Endothelial cell of umbilical vein (primary cell): ENCODE measurements around the gene DMRTB1. TPM values are rescaled to one million over a fixed set of nuclear protein-coding genes. Genes with fewer than 3 reads are reported as not detected.

Source experiments
- BruUV-seq: library from RNA; stranded (reverse); fragments of 400-500 nt; replicated peaks from 2 replicates; lab custom pipeline; 2021; lab: Mats Ljungman, UMichigan
- CTCF ChIA-PET: fragments of 300-600, 350-600 bp; sonication (Branson Sonifier 250); formaldehyde crosslinking; loops from one replicate; lab custom pipeline; 2021; ENCODE audit warnings: antibody characterized with exemption, inconsistent platforms; lab: Charles Lee
- POLR2A ChIA-PET: fragments of 300-600, 350-600 bp; sonication (Branson Sonifier 250); formaldehyde crosslinking; loops from one replicate; lab custom pipeline; 2021; ENCODE audit warnings: antibody characterized with exemption, inconsistent platforms; lab: Charles Lee
- DNase-seq: peaks from one replicate; pipeline ENCODE4 v3.0.0-alpha.2; 2011; ENCODE audit warnings: low read depth, low spot score
- FAIRE-seq: peaks from 2 replicates; lab custom pipeline; 2011; peaks lifted over from hg19 to GRCh38; lab: Jason Lieb, UNC
- H2AFZ ChIP-seq: 2 replicates; pipeline ENCODE4 v1.6.0; 2012; ENCODE audit warnings: low read depth, low read length, control low read depth, inconsistent platforms
- H3K27ac ChIP-seq: 2 replicates; pipeline ENCODE4 v1.5.1; 2011; ENCODE audit warnings: low read depth, mild to moderate bottlenecking, control low read depth, low read length, moderate library complexity; ENCODE audit not compliant: insufficient read depth
- H3K27me3 ChIP-seq, 2 experiments: 2 replicates each; pipeline versions ENCODE4 v1.6.0 to v1.6.1; 2011; ENCODE audit warnings: low read length in 2 of 2, mixed read lengths in 1 of 2; ENCODE audit not compliant: control insufficient read depth in 2 of 2, insufficient read depth in 2 of 2
- H3K36me3 ChIP-seq, 2 experiments: 2 replicates in 1 of 2; 3 replicates in 1 of 2; pipeline ENCODE4 v1.5.1; 2011; ENCODE audit warnings: low read length in 2 of 2, mild to moderate bottlenecking in 1 of 2, moderate library complexity in 1 of 2; ENCODE audit not compliant: control insufficient read depth in 2 of 2, insufficient read depth in 2 of 2; ENCODE audit errors: extremely low read depth in 1 of 2
- H3K4me1 ChIP-seq: 3 replicates; pipeline ENCODE4 v1.5.1; 2011; ENCODE audit warnings: mild to moderate bottlenecking, low read length; ENCODE audit not compliant: control insufficient read depth, insufficient read depth; ENCODE audit errors: extremely low read depth
- H3K4me2 ChIP-seq: 2 replicates; pipeline ENCODE4 v1.6.1; 2011; ENCODE audit warnings: low read length, control low read depth, mixed read lengths; ENCODE audit not compliant: insufficient read depth
- H3K4me3 ChIP-seq, 3 experiments: fragments of 200-600 bp in 1 of 3; sonication (generic), shearing (Covaris generic) in 1 of 3; replicated peaks in 1 of 3; 2 replicates each; pipeline ENCODE4 v1.5.1; 2011 to 2016; ENCODE audit warnings: control low read depth in 3 of 3, low read length in 3 of 3, mild to moderate bottlenecking in 2 of 3, inconsistent platforms in 1 of 3, low read depth in 1 of 3, moderate library complexity in 1 of 3; ENCODE audit not compliant: insufficient read depth in 1 of 3
- H3K79me2 ChIP-seq: 2 replicates; pipeline ENCODE4 v1.6.0; 2012; ENCODE audit warnings: low read length, inconsistent platforms; ENCODE audit not compliant: control insufficient read depth, insufficient read depth
- H3K9ac ChIP-seq: replicated peaks from 2 replicates; pipeline ENCODE3; 2011; ENCODE audit warnings: low read length, control low read depth; ENCODE audit not compliant: insufficient read depth; ENCODE audit errors: extremely low read depth
- H3K9me1 ChIP-seq: replicated peaks from 3 replicates; pipeline ENCODE4 v1.6.0; 2011; ENCODE audit warnings: mild to moderate bottlenecking, low read length; ENCODE audit not compliant: control insufficient read depth, insufficient read depth; ENCODE audit errors: extremely low read depth
- H3K9me3 ChIP-seq: replicated peaks from 2 replicates; pipeline ENCODE4 v1.5.1; 2012; ENCODE audit warnings: low read length, inconsistent platforms; ENCODE audit not compliant: control insufficient read depth, insufficient read depth
- H4K20me1 ChIP-seq: replicated peaks from 2 replicates; pipeline ENCODE3; 2011; ENCODE audit warnings: mild to moderate bottlenecking, low read length; ENCODE audit not compliant: control insufficient read depth, insufficient read depth; ENCODE audit errors: extremely low read depth
- FOS ChIP-seq: IDR thresholded peaks from 2 replicates; pipeline ENCODE4 v1.6.1; 2011; ENCODE audit warnings: mild to moderate bottlenecking, low read length, moderate library complexity, borderline replicate concordance; ENCODE audit not compliant: insufficient read depth
- GATA2 ChIP-seq: IDR thresholded peaks from 2 replicates; pipeline ENCODE4 v1.7.0; 2011; ENCODE audit warnings: low read depth, mild to moderate bottlenecking, moderate library complexity, mixed read lengths, low read length; ENCODE audit not compliant: insufficient read length, insufficient read depth
- JUN ChIP-seq: IDR thresholded peaks from 2 replicates; pipeline ENCODE4 v1.6.1; 2011; ENCODE audit warnings: borderline replicate concordance, low read depth; ENCODE audit not compliant: insufficient read length, insufficient read depth
- POLR2A ChIP-seq: IDR thresholded peaks from 2 replicates; pipeline ENCODE4 v1.6.1; 2012; ENCODE audit warnings: low read depth, mild to moderate bottlenecking, control low read depth, low read length
- POLR2AphosphoS5 ChIP-seq: IDR thresholded peaks from 2 replicates; pipeline ENCODE4 v1.6.1; 2012; ENCODE audit warnings: low read depth, mild to moderate bottlenecking, control low read depth, low read length, moderate library complexity; ENCODE audit not compliant: insufficient read depth
- dilution Hi-C: fragments of 300-500 bp; cut with MboI; formaldehyde crosslinking; loops from one replicate; pipeline ENCODE4 v1.15.0; 2019; ENCODE audit warnings: low sequenced_read_pairs; ENCODE audit not compliant: extremely low pct_ligation_motif_present
- intact Hi-C: fragments of 100-400 bp; cut with micrococcal nuclease; formaldehyde crosslinking; loops from one replicate; pipeline ENCODE4 v1.10.0; 2022
- polyA plus RNA-seq, 4 experiments: library from polyadenylated mRNA; depleted of rRNA in 3 of 4; stranded (reverse) in 3 of 4; unstranded in 1 of 4; fragments of >200 nt; gene quantifications; 2 replicates each; pipeline versions ENCODE4 v1.2.1 to v1.2.3, GENCODE V29; 2011 to 2012; ENCODE audit warnings: missing spikeins in 1 of 4
- total RNA-seq: library from RNA; stranded (reverse); gene quantifications from 2 replicates; pipeline ENCODE4 v1.2.3, GENCODE V29; 2021
- TF ChIP-seq, protein P1 (sequence below): IDR thresholded peaks from 2 replicates; pipeline ENCODE4 v1.6.1; 2011; ENCODE audit not compliant: insufficient read depth, insufficient read length
- TF ChIP-seq, protein P2 (sequence below), 2 donors: IDR thresholded peaks; 1 replicate in 1 of 2; 2 replicates in 1 of 2; pipeline ENCODE4 v1.5.1; 2011; ENCODE audit warnings: low read length in 2 of 2, mild to moderate bottlenecking in 2 of 2, moderate library complexity in 2 of 2, control low read depth in 1 of 2, inconsistent platforms in 1 of 2, low read depth in 1 of 2; ENCODE audit not compliant: insufficient read depth in 1 of 2; ENCODE audit errors: extremely low read depth in 1 of 2

Gene DMRTB1
- total and polyA plus RNA-seq, 2 donors (not counting 3 experiments of a cell fraction or from before 2014, with no cell fraction given): not detected

DNA sequence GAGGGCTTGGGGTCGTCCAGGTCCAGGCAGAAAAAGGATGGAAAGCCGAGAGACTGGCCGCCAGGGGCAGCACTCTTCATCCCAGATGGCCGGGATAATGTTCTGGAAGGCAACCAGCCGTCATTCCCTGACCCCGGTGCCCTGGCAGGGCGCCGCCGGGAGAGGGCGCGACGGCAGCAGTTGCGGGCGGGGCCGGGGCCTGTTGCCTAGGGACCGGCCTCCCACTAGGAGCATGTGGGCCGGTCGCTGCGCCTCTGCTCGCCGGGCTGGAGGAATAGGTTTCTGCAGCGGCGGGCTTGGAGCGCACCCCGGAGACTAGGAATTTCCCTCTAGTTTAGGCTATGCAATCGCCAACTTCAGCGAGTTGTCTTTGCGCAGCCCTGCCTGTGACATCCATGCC is 11.0 kb downstream of the DMRTB1 start:
- ChIA-PET CTCF (interaction anchor here (1.0 to 1.5 kb wide), 2 partner anchors 26 to 284 kb away, joined by 4 to 6 read pairs; no protein-coding TSS in a partner anchor), POLR2A (no interaction called here)
- no TSS peak for BruUV-seq

DNA sequence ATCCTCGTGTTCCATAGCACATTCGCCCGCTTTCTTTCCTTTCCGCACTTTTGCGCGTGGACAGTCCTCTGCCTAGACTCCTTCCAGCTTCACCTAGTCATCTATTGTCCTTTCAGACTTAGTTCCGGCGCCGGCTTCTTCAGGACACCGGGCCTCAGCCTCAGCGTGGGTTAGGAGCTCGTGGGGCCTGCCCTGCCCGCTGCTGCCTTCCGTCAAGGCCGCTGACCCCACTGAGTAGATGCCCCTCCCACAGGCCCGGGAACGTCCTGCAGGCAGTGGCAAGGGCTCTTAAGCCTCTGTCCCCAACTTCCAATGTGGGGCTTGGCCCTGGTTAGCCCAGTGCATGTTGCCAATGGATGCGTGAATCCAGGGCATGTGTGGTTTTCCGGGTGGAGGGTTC is 11.4 kb downstream of the DMRTB1 start:
- Histone ChIP-seq H3K27me3 (peaks cover 0 to 3% of the 10 kb centered on the region in 2 experiments), H3K4me2 (no peak overlapping the region), H3K9me1 (no peaks in the 10 kb centered on the region), H3K9ac (no peak overlapping the region), H3K4me3 (no peak overlapping the region), H3K36me3 (no peaks in the 10 kb centered on the region), H3K79me2 (no peaks in the 10 kb centered on the region), H4K20me1 (no peaks in the 10 kb centered on the region), H3K27ac (no peak overlapping the region), H3K4me1 (no peaks in the 10 kb centered on the region), H2AFZ (no peak overlapping the region), H3K9me3 (no peaks in the 10 kb centered on the region)
- FAIRE-seq (no peak), DNase-seq (no peak)
- dilution Hi-C loops (no loop called here), intact Hi-C loops (loop anchor here (1.0 to 5.0 kb wide), 2 partner anchors 193 to 284 kb away; no protein-coding TSS in a partner anchor)
- TF ChIP-seq, protein P1, sequence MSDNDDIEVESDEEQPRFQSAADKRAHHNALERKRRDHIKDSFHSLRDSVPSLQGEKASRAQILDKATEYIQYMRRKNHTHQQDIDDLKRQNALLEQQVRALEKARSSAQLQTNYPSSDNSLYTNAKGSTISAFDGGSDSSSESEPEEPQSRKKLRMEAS: no peak
- TF ChIP-seq POLR2AphosphoS5: no peak
- TF ChIP-seq, protein P2, sequence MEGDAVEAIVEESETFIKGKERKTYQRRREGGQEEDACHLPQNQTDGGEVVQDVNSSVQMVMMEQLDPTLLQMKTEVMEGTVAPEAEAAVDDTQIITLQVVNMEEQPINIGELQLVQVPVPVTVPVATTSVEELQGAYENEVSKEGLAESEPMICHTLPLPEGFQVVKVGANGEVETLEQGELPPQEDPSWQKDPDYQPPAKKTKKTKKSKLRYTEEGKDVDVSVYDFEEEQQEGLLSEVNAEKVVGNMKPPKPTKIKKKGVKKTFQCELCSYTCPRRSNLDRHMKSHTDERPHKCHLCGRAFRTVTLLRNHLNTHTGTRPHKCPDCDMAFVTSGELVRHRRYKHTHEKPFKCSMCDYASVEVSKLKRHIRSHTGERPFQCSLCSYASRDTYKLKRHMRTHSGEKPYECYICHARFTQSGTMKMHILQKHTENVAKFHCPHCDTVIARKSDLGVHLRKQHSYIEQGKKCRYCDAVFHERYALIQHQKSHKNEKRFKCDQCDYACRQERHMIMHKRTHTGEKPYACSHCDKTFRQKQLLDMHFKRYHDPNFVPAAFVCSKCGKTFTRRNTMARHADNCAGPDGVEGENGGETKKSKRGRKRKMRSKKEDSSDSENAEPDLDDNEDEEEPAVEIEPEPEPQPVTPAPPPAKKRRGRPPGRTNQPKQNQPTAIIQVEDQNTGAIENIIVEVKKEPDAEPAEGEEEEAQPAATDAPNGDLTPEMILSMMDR (IDR thresholded peaks at IDR 0.05; ENCODE audit: extremely low read depth in 1 of 2, insufficient read depth in 1 of 2, low read depth in 1 of 2, low read length in 2 of 2): no peak
- no peak for TF ChIP-seq FOS
- no peak for TF ChIP-seq GATA2
- no peak for TF ChIP-seq JUN
- TF ChIP-seq POLR2A: no peak
- ChIA-PET POLR2A (no interaction called here), CTCF (no interaction called here)
- BruUV-seq: no TSS peak

More for the DNA sequence above, 11.0 kb downstream of the DMRTB1 start:
- Histone ChIP-seq H2AFZ (no peak overlapping the region), H3K9me3 (no peaks in the 10 kb centered on the region), H3K27me3 (no peaks in the 10 kb centered on the region), H3K9me1 (no peaks in the 10 kb centered on the region), H3K27ac (no peak overlapping the region), H4K20me1 (no peaks in the 10 kb centered on the region), H3K4me1 (no peaks in the 10 kb centered on the region), H3K9ac (no peak overlapping the region), H3K4me3 (no peak overlapping the region), H3K4me2 (no peak overlapping the region), H3K36me3 (no peaks in the 10 kb centered on the region), H3K79me2 (no peaks in the 10 kb centered on the region)
- intact Hi-C loops: loop anchor here (1.0 to 5.0 kb wide), 2 partner anchors 193 to 284 kb away; no protein-coding TSS in a partner anchor
- TF ChIP-seq, protein P2 (IDR thresholded peaks at IDR 0.05; ENCODE audit: extremely low read depth in 1 of 2, insufficient read depth in 1 of 2, low read depth in 1 of 2, low read length in 2 of 2): peak; percentile 87 to 92
- no peak for TF ChIP-seq POLR2A
- FAIRE-seq: peak; percentile 64
- DNase-seq: peak; percentile 64
- dilution Hi-C loops: no loop called here
